GM18868 (cell line): ENCODE results near the gene DCHS1.

Source experiments
- ATAC-seq: cut with Tn5 transposase; IDR thresholded peaks from one replicate; pipeline ENCODE4 v1.9.1; 2021; ENCODE audit warnings: mild to moderate bottlenecking, moderate library complexity; ENCODE audit not compliant: unreplicated experiment

DCHS1 gene

DNA sequence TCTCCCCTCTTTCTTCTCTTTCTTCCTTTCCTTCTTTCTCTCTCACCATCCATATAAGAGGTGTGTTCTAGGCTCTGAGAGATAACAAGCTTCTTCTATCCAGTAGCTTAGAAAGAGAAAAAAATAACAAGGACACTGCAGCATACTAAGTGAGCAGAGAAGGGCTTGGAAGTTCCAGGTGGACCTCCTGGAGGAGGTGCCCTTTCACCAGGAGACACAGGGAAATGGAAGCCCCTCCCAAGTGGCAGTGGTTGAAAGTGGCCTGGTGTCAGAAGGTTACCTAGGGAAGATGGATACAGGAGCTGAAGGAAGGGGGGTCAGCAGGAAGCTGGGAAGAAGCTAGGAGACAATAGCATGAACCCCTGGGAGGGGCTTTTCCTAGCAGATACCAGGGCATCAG lies 5.5 kb downstream of the DCHS1 start:
- no peak for ATAC-seq

DNA sequence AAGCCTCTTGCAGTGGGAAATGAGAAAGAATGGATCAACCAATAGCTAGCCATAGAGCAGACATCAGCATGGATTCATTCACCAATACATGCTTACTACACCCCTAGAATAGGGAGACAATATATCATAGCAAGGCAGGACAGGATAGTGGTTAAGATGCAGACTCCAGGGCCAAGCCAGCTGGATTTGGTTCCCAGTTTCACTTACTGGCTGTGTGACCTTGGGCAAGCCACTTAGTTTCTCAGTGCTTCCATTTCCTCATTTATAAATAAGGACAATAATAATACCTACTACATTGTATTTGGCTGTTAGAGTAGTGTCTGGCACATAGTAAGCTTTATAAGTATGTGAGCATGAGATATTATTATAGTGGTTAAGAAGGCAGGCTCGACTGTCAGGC lies 7.1 kb downstream of the DCHS1 start:
- no peak for ATAC-seq

DNA sequence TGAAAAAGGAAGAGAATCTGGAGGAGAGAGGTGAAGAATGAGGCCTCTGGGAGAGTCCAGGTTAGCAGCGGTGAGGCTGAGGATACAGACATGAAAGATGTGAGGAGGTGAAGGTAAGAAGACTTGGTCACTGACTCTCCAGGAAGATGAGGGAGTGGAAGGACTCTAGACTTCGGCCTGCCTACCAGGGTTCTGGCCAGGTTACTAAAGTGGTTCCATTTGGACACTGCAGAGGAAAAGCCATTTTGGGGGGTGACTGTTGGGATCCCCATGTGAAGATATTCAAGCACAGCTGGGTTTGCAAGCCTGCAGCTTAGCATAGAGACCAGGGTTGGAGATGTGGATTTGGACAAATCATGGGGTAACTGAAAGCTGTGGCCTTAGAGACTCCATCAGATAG lies 7.8 kb downstream of the DCHS1 start:
- no peak for ATAC-seq

DNA sequence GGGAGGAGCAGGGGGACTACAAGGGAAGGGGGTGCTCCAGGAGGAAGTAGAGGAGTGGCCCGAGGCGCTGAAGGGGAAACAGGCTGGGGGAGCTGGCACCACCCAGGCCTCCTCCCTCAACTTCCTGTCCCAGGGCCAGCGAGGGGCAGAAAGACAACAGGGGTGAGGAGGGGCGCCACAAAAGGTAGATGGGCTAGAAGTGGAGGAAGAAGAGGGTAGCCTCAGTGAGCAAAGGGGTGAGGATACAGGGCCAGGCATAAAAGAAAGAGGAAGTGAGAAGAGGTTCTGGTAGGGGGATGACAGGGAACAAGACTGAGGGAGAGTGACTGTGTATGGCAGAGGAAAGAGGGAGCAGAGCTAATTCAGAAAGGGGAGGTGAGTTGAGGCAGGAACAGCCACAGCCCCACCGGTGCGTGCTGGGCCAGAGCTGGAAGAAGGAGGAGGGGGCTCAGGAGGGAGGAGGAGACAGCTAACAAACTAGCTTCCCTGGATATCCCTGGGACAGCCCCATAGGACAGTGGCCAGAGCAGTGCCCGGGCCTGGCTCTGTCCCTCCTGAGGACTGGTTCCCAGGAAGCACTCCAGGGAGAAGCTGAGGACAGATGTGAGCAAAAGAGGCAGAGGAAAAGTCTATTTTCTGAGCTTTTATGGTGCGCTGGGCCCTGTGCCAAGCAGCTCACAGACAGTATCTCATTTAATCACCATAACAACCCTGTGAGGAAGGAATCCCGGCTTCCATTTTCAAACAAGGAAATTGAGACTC lies 8.5 kb downstream of the DCHS1 start:
- ATAC-seq: peak; percentile 97

DNA sequence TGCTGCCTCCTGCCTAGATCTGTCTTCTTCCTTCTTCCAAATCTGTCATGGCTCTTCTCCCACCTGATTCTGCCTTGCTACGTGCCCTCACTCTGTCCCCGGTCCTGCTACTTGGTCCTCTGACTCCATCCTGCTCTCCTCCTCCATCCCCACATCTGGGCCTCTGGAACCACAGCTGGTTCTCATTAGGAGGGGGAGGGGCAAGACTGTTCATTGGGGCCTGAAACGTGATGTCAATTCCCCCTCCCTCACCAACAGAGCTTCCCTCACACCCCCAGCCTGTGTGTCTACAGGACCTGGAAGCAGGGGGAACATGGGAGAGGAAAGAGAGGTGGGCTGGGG lies 9.1 kb downstream of the DCHS1 start:
- ATAC-seq: peak; percentile 12

DNA sequence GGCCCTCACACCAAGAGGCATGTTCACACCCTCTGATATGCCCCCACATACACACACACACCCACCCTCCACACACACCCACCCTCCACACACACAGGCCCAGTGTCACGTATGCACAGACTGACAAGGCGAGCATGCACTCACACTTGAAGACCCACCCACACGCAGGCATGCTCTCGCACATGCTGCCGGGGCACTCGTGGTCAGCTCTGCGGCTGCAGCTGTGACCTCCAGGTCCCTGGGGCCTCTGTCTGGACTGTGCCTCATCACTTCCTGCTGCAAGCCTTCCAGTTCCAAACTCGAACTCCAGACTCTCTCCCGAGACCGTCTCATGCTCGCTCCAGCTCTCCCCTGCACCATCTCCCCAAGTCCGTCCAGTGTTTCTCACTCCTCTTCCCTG lies 9.5 kb downstream of the DCHS1 start:
- no peak for ATAC-seq

DNA sequence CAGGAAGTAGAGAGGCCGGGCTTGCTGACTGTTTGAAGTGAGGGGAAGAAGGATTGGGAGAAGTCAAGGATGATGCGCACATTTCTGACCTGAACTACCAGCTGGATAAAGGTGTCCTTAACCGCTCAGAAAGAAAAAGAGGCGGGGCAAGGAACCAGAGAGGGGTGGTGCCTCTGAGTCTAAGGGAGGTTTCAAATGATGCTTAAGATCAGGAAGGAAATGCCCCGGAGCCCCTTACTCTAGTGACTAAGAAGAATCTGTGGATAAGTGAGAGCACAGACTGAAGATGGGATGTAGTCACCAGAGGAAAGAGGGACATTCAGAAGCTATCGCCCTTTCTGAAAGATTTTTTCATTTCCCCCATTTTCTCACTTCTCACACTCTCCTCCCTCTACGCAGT lies 12.7 kb downstream of the DCHS1 start:
- no peak for ATAC-seq

DNA sequence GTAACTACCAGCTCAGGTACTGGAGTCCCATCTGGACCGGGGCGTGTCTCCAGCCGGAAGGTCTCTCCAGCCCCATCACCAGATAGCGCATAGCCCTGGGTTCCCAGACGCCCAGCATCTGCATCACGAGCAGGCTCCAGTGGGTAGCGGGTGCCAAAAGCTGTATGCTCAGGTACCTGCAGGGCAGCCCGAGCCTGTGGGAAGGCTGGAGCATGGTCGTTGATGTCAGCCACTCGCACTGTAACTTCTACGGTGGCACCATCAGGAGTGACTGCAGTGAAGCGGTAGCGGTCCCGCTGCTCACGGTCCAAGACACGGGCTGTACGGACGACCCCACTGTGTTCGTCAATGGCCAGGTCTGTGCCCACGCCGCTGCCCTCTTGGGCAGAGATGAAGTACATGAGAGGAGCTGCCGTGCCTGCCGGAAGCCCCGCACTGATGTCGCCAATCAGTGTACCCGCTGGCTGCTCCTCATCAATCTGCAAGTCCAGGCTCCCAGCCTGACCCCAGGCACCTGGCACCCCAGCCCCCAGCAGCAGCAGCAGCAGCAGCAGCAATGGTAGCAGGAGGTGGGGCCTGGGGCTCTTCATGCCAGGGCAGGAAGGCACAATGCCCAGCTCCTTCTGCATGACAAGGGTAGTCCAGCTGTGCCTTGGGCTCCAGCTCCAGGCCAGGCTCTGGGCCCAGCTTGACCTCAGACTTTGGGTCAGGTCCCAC lies 14.5 kb downstream of the DCHS1 start:
- no peak for ATAC-seq

DNA sequence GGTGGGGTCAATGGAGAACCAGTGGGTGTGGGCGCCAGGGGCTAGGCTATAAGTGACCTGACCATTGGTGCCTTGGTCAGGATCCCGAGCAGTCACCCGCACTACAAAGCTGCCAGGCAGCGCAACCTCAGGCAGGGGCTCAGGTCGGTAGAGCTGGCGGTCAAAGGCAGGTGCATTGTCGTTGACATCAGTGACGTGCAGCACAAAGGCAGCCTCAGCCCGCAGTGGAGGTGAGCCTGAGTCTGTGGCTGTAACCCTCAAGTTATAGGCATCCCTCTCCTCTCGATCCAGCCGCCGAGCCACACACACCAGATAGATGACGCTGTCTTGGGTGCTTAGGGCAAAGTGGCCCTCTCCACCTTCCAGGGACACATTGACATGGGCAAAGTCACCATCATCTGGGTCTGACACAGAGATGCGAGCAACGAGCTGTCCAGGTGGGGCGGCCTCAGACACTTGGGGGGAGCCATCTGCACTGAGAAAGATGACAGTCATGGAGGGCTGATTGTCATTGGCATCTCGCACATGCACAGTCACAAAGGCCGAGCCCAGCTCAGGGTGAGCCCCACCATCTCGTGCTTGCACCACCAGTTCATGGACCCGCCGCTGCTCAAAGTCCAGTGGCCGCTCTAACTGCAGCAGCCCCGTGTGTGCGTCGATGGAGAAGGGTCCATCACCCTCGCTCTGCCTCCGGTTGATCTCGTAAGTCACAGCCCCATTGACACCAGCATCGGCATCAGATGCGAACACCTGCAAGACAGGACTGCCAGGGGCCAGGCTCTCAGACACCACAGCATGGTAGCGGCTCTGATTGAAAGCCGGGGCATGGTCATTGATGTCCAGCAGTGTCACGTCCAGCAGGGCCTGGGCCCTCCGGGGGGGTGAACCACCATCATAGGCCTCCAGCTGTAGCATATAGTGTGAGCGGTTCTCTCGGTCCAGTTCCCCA lies 15.3 kb downstream of the DCHS1 start:
- no peak for ATAC-seq

DNA sequence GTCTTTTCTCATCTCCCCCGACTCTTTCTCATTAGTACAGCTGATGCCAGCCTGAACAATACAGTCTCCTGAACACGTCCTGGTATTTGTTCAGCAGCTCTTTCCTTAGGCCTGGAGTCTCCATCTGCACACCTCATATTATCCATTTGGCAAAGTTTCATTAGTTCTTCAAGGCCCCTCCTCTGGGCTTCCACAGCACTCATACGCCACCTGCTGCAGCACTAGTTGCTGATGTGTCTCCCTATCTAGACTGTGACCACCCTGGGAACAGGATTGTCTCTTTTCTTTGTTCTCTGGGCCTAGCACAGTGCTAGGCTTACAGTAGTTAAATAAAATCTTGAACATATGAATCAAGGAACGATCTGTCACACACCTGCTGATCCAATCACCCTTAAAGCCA lies 17.2 kb downstream of the DCHS1 start:
- ATAC-seq: no peak

DNA sequence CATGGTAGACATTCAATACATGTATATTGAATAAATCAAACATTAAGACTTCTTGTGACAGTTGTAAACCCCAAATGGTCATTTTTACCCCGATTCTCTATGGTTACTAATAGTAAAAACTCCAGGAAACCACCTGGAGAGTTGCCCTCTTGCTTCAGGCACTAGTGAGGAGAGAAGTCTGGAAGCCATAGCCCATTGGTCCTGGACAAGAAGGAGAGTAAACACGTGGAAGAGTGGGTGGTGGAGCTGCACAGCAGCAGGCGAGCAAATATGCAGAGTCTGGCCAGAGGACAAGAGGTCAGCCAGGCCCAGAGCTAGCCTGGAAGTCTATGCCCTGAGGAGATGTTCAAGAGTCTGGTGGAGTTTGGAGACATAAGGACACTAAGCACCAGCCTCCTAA lies 17.7 kb downstream of the DCHS1 start:
- no peak for ATAC-seq

DNA sequence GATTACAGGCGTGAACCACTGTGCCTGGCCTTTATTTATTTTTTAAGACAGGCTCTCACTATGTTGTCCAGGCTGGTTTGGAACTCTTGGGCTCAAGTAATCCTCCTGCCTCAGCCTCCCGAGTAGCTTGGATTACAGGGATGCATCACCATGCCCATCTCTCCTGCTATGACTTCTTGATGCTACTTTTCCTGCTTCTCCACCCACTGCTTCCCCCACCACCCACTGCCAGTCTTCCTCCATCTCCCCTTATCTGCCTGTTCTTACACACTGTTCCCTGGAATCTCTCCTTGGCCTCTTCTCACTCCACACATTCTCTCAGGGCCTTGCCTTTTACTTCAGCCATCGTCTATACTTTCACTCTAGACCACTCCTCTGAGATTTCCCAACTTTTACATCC lies 19.1 kb downstream of the DCHS1 start:
- ATAC-seq: no peak

DNA sequence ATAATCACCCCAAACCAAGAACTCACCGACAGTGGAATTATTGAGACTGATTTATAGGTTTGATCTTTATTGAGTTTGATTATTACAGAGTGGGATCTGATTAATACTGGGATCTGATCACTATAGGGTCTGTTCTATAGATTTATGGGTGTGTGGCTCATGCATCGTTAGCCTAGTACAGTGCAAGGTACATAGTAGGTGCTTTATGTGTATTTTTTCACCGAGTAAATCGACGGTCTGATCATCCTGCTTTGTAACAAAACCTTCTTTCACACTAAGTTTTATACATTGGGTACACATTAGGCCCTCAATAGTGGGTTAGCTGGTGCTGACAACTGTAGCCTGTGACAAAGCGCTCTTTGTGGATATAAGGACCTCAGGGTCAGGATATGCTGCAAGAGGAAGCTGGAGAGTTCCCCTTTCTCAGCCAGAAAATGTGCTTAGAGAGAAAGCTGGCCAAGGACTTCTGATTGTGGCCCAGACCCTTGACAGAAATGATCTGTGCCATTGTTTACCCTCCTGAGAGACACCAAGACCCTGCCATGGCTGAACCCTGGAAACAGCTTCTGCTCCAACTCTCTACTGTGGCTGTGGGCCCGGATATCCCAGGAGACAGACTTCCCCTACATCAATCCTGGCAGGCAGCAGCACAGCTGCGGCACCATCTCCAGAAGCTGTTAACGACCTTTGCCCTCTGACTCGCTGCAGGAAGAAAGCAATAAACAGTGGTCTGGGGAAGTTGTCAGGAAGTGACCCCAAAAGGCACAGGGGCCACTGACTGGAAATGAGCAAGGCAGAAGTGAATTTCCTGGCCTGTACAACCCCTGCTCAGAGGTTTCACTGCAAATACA lies 20.3 kb downstream of the DCHS1 start:
- ATAC-seq: no peak

DNA sequence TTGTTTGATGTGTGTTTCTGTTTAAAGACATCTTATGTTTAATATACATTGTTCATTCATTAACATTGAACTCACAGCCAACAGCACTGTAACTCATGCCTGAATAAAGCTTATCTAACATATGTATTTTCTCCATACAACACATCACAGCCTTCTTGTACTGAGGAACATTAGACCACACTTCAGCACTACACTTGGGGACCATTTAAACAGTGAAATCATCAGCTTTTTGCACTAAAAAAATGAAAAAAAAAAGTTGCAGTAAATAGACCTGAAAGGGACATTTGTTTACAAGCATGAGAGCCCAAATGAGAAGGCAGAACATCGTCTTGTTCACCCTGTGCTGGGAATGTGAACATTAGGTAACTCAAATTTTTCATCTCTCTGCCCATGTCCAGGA lies 21.1 kb downstream of the DCHS1 start:
- ATAC-seq: no peak

DNA sequence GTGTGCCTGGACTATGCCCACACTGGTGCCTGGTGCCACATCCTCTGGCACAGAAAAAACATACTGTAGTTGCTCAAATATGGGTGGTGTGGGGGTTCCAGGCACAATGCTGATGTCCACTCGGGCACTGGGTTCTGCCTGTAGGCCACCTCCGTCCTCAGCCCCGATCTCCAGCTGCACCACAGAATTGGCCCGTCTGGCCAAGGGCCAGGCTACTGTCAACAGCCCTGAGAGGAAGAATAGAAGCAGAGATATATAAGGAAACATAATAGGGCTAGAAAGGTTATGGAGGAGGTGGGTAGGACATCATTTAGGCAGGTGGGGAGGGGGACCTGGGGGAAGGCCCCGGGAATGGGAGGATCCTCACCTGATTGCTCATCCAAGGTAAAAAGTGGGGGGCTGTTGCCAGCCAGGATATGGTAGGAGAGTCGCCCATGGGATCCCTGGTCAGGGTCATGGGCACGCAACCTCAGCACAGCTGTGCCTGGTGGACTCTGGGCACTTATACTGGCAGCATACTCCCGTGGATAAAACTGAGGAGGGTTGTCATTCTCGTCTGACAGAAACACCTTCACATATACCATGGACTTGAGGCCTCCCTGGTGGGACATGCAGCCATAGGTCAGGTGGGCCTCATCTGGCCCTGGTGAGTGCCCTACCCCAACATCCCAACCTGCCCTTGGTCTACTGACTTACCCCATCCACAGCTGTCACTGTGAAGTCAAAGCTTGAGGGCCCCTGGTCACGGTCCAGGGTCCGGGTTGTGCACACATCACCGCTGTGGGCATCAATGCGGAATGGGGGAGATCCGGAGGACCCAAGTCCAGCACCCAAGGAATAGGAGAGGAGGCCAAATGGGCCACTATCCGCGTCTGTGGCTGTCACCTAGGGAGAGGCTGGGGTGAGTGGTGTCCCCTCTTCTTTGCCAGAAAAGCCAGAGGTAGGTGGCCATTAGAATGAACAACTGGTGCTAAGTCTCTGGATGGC lies 21.9 kb downstream of the DCHS1 start:
- ATAC-seq: no peak

DNA sequence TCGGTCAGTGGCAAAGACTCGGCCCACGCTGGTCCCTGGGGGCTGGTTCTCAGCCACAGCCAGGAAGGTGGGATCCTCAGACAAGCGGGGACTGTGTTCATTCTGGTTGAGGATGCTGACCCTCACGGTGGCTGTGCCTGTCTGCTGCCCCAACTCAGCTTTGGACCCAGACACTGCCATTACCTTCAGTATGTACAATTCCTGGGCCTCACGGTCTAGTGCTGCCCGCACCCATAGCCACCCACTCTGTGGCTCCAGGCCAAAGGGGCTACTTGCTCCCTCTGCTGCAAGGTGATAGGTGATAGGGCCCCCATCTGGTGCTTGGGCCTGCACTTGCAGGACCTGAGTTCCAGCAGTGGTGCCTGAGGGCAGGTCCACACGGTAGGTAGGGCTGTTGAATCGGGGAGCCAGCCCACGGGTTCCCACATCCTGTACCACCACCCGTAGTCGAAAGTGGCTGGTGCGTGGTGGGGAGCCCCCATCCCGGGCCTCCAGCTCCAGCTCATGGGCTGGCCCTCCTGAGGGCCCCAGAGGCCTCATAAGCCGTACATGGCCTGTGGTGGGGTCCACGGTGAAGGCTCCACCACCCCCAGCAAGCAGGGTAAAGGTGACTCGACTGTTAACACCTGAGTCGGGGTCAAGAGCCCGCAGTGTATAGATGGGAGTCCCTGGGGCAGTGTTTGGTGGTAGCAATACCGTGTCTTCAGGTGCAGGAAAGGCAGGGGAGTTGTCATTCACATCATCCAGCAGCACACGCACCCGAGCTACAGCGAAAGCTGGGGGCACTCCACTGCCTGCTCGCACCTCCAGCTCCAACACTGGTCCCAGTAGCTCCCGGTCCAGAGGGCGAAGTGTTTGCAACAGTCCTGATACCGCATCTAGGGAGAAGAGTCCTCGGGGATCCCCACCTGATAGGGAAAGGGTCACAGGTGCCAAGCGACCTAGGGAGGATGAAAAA lies 23.2 kb downstream of the DCHS1 start:
- ATAC-seq: no peak

DNA sequence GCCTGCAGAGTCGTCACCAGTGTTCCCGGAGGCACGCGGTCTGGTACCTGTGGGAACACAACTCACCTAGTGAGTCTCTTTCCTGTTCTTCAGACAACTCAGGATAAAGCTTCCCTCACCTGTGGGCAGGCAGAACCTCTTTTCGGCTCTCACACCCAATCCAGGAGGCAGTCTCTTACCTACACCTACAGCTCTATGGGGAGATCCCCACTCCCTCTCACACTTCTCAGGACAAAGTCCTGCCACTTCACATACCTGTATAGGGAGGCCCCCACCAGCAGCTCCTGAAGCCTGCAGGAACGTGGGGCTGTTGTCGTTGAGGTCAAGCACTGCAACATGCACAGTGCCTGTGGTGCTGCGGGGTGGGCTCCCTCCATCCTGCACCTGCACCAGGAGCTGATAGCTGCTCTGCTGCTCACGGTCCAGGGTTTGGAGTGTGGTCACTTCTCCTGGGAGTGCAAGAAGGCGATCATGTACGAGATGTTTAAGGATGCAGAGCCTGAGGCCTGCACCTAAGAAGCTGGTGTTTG lies 24.2 kb downstream of the DCHS1 start:
- no peak for ATAC-seq

DNA sequence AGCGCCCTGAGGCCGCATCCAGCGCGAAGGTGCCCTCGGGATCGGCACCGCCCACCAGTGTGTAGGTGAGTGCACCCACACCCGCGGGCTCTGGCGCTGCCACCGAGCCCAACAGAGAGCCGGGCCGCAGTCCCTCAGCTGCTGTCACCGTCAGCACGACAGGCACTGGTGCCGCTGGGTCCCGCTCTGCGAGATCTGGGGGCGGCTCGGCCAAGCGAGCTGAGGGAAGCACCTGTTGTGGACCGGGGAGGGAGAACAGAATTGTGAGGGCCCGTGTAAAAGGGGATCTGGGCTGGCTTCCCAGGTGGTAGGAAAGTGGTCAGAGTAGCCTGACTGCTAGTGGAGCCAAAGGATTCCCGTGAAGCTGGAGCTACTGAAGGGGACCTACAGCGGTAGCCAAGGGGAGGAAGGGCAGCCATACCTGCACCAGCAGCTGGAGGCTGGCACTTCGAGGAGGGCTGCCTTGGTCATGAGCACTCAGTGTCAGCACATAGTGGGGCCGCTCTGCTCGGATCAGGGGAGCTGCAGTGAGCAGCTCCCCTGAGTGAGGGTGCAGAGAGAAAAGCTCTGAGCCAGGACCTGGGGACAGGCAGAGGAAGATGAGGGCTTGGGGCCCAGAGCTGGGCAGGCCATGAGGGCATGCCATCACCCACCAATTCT lies 24.8 kb downstream of the DCHS1 start:
- ATAC-seq: no peak
